ENCODE results near the gene ADRA2C.

DNA sequence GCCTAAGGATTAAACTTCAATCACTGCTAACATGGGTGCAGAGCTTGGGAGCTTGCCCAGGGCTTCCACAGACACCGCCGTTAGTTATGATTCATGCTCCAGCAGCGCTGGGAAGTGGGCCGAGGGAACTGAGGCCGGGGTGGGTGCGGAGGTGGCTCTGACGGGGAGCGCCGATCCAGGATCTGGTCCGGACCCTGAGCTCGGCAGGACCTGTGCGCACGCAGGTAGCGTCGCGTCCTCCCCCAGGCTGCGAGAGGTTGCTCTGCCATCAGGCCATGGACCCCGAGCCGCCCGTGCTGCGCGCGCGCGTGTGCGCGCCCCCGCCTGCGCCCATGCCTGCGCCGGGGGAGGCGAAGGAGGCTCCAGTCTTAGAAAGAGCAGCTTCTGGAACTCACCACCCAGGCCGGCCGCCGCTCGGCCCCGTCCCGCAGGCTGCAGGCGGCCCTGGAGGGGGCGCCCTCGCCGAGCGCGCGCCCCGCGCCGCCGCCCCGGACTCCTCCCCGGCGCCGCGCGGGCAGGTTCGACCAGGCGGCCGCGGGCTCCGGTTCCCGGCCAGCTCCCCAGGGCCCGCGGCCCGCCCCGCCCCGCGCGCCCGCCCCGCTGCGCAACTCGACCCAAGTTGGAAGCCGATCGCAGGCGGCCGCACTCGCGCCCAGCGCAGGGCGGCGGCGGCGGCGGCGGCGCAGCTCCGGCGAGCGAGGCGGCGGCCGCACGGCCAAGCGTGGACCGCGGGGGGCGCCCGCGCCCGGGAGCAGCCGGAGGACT, 732 bp upstream of the ADRA2C start:
- TF ChIP-seq SIN3A (IDR thresholded peaks at IDR 0.05; ENCODE audit: low read depth), result no peak
- no peak for TF ChIP-seq JUND (IDR thresholded peaks at IDR 0.05)
- no peak for TF ChIP-seq RAD21 (IDR thresholded peaks at IDR 0.05; ENCODE audit: low read depth)
- peak; percentile 38 for TF ChIP-seq POLR2A (IDR thresholded peaks at IDR 0.05; ENCODE audit: borderline replicate concordance, extremely low read depth, insufficient read depth, insufficient read length)
- TF ChIP-seq POLR2AphosphoS5 (IDR thresholded peaks at IDR 0.05; ENCODE audit: low read depth, low read length), result peak; percentile 6; the same call in 1 of the 2 replicates
- peak in 2 of 3 experiments; percentile 6 to 29; a peak in 2 of 6 replicates for TF ChIP-seq CTCF (IDR thresholded peaks at IDR 0.05 in 2 of 3, conservative IDR thresholded peaks at IDR 0.05 in 1 of 3; ENCODE audit: borderline replicate concordance in 1 of 3, insufficient read depth in 1 of 3, low read depth in 2 of 3, low read length in 2 of 3)
- no peak for TF ChIP-seq EZH2 (IDR thresholded peaks at IDR 0.05)

Data from HCT116 (cell line).